Measurements from ENCODE around the gene EFNA5.

- TF ChIP-seq CTCF (IDR thresholded peaks at IDR 0.05; ENCODE audit: borderline replicate concordance, extremely low read depth, low read length, poor library complexity, severe bottlenecking) (no peak), EZH2 (IDR thresholded peaks at IDR 0.05; ENCODE audit: borderline replicate concordance, low read depth, low read length, severe bottlenecking) (no peak)
These were observed 195.8 kb downstream of the EFNA5 start for GRCh38 chr5:107474716-107475489.

Measured in DND-41 (cell line).